Common myeloid progenitor, CD34-positive (primary cell): Measurements from ENCODE around the gene DCLK3.
A peak's percentile ranks its signal among the peaks of the same experiment; 100 is the strongest.

ENCODE experiments used
- CTCF ChIA-PET: fragments of 350-600 bp; sonication (Branson Sonifier 250); formaldehyde crosslinking; loops from one replicate; lab custom pipeline; 2021; ENCODE audit warnings: antibody characterized with exemption; lab: Charles Lee
- POLR2A ChIA-PET: fragments of 350-600 bp; sonication (Branson Sonifier 250); formaldehyde crosslinking; loops from one replicate; lab custom pipeline; 2021; ENCODE audit warnings: antibody characterized with exemption; lab: Charles Lee
- DNase-seq, 3 donors: peaks; one replicate each; pipeline versions ENCODE4 v3.0.0 to v3.0.0-alpha.2; 2013
- H3K27ac ChIP-seq, 2 experiments: 1 replicate in 1 of 2; 2 replicates in 1 of 2; pipeline ENCODE4 v1.7.0; 2013; ENCODE audit warnings: inconsistent platforms in 2 of 2, low read length in 2 of 2, mild to moderate bottlenecking in 2 of 2, low read depth in 1 of 2, moderate library complexity in 1 of 2; ENCODE audit not compliant: severe bottlenecking in 2 of 2, insufficient read depth in 1 of 2, poor library complexity in 1 of 2
- H3K27me3 ChIP-seq, 5 experiments: replicated peaks in 2 of 5; 1 replicate in 3 of 5; 2 replicates in 2 of 5; pipeline versions ENCODE4 v1.6.1 to v1.7.0; 2013; ENCODE audit warnings: low read length in 4 of 5, mild to moderate bottlenecking in 2 of 5, moderate library complexity in 2 of 5, inconsistent platforms in 1 of 5; ENCODE audit not compliant: insufficient read depth in 5 of 5, control insufficient read depth in 4 of 5
- H3K36me3 ChIP-seq, 4 experiments: 1 replicate in 2 of 4; 2 replicates in 2 of 4; pipeline versions ENCODE4 v1.6.1 to v1.7.0; 2013; ENCODE audit warnings: low read length in 3 of 4, control low read depth in 1 of 4, mild to moderate bottlenecking in 1 of 4; ENCODE audit not compliant: control insufficient read depth in 4 of 4, insufficient read depth in 4 of 4
- H3K4me1 ChIP-seq, 4 experiments: 1 replicate in 3 of 4; 2 replicates in 1 of 4; pipeline versions ENCODE4 v1.6.1 to v1.7.1; 2013; ENCODE audit warnings: low read length in 3 of 4, mild to moderate bottlenecking in 3 of 4, control low read depth in 1 of 4, inconsistent platforms in 1 of 4, moderate library complexity in 1 of 4; ENCODE audit not compliant: control insufficient read depth in 4 of 4, insufficient read depth in 4 of 4; ENCODE audit errors: control extremely low read depth in 1 of 4
- H3K4me3 ChIP-seq, 7 experiments: 1 replicate in 4 of 7; 2 replicates in 3 of 7; pipeline versions ENCODE4 v1.5.1 to v1.7.0; 2013; ENCODE audit warnings: mild to moderate bottlenecking in 7 of 7, low read length in 6 of 7, moderate library complexity in 6 of 7, inconsistent platforms in 2 of 7, low read depth in 2 of 7, control low read depth in 1 of 7; ENCODE audit not compliant: insufficient read depth in 4 of 7, control insufficient read depth in 1 of 7; ENCODE audit errors: extremely low read depth in 1 of 7
- H3K9me3 ChIP-seq, 5 experiments: 1 replicate in 4 of 5; 2 replicates in 1 of 5; pipeline versions ENCODE4 v1.6.1 to v1.7.1; 2013; ENCODE audit warnings: low read length in 4 of 5, mild to moderate bottlenecking in 2 of 5, inconsistent platforms in 1 of 5, low read depth in 1 of 5, moderate library complexity in 1 of 5; ENCODE audit not compliant: control insufficient read depth in 4 of 5, insufficient read depth in 2 of 5; ENCODE audit errors: control extremely low read depth in 1 of 5
- WGBS: methylation state at CpG from one replicate; pipeline ENCODE4 v1.1.5; 2013; ENCODE audit not compliant: insufficient coverage; 5-methylcytosine and 5-hydroxymethylcytosine counted together

The DCLK3 gene

GRCh38 chr3:36713904-36714303 lies 50.4 kb downstream of the DCLK3 start:
- POLR2A ChIA-PET, result no interaction called here
- 100% methylated on average over 2 of the region's 4 CpGs for WGBS

DNA sequence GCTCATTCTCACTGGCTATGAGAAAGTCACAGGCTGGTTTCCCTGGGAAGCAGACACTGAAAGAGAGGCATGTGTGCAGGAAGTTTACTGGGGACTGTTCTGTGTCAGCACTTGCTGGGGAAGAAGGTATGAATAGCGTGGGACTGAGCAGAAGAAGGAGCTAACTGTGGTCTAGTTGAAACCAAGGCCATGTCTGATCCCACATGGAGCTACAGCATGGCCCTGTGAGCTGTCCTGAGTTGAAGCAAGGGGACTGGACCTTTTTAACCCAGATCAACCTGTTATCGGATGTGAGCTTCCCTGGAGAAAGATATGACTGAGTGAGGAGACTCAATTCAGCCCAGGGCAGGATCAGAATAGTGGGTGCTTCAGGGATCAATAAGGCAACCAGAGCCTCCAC lies 53.7 kb downstream of the DCLK3 start:
- Histone ChIP-seq H3K36me3 (no peaks in the 10 kb centered on the region), H3K27ac (no peak overlapping the region), H3K9me3 (no peaks in the 10 kb centered on the region), H3K4me1 (peaks cover 0 to 9% (median 2%) of the 10 kb centered on the region in 4 experiments), H3K27me3 (no peaks in the 10 kb centered on the region), H3K4me3 (no peak overlapping the region)
- POLR2A ChIA-PET, result no interaction called here
- CTCF ChIA-PET, result interaction anchor here (0.8 to 1.4 kb wide), 2 partner anchors 301 to 745 kb away, joined by 3 to 4 read pairs; no protein-coding TSS in a partner anchor
- DNase-seq, result no peak
- 50% methylated on average over 2 of the region's 2 CpGs for WGBS

More at GRCh38 chr3:36713904-36714303, 50.4 kb downstream of the DCLK3 start:
- no peak for DNase-seq
- CTCF ChIA-PET, result no interaction called here
- H3K27me3 ChIP-seq, result peaks cover 0 to 3% (median 0%) of the 10 kb centered on the region in 5 experiments
- H3K36me3 ChIP-seq, result no peaks in the 10 kb centered on the region
- H3K4me3 ChIP-seq, result no peak overlapping the region
- no peak overlapping the region for H3K27ac ChIP-seq
- H3K9me3 ChIP-seq, result no peaks in the 10 kb centered on the region
- no peaks in the 10 kb centered on the region for H3K4me1 ChIP-seq

GRCh38 chr3:36709826-36710365 lies 54.5 kb downstream of the DCLK3 start:
- no peaks in the 10 kb centered on the region for H3K36me3 ChIP-seq
- CTCF ChIA-PET, result interaction anchor here (1.4 kb wide), 1 partner anchor 744 kb away, joined by 4 read pairs; no protein-coding TSS in a partner anchor
- DNase-seq, result no peak
- POLR2A ChIA-PET, result no interaction called here
- H3K9me3 ChIP-seq, result no peaks in the 10 kb centered on the region
- no peak overlapping the region for H3K27ac ChIP-seq
- H3K4me3 ChIP-seq, result no peak overlapping the region
- H3K27me3 ChIP-seq, result no peaks in the 10 kb centered on the region
- WGBS, result 89% methylated on average over 6 of the region's 6 CpGs
- H3K4me1 ChIP-seq, result peaks cover 0 to 9% (median 2%) of the 10 kb centered on the region in 4 experiments

- H3K4me3 ChIP-seq, result no peak overlapping the region
- peaks cover 0 to 9% (median 2%) of the 10 kb centered on the region in 4 experiments for H3K4me1 ChIP-seq
- 100% methylated on average over 4 of the region's 4 CpGs for WGBS
- no peaks in the 10 kb centered on the region for H3K9me3 ChIP-seq
- no peak for DNase-seq
- ChIA-PET CTCF (interaction anchor here (1.4 kb wide), 1 partner anchor 743 kb away, joined by 4 read pairs; no protein-coding TSS in a partner anchor), POLR2A (no interaction called here)
- H3K36me3 ChIP-seq, result no peaks in the 10 kb centered on the region
- H3K27ac ChIP-seq, result no peak overlapping the region
- H3K27me3 ChIP-seq, result no peaks in the 10 kb centered on the region
These were observed 55.1 kb downstream of the DCLK3 start for GRCh38 chr3:36709281-36709680.

DNA sequence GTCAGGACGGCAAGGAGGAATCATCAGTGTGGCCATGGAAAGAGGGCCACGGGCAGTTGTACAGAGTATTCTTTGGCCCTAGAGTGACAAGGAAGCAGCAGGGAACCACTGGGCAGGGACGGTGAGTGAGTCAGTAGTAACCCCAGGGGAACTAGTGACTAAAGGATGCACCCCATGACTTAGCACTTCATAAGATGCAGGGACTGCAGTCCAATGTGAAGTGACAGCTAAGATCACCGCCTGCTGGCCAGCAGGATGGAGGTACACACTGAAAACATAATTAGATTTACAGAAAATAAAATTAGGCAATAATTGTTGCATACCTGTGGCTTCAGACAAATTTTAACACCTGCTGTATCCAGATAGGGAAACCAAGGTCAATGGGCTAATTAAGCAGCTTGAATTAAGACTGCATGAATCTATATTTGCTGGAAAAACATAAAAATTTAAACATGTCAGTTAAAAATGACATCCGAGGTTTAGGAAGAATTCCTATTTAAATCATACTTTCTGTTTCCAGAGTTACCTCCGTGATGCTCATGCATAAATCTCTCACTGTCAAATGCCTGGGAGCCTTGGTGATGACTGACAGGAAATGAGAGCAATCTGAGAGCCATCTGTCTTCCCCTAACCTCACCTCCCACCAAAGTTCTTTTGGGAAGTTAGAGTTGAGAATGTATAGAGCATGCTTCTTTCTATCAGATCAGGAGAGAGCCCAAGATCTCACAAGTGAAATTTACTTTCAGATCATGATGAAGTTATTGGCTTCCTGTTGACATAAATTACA lies 56.5 kb downstream of the DCLK3 start:
- ChIA-PET POLR2A (no interaction called here), CTCF (interaction anchor here (1.2 kb wide), 1 partner anchor 11 kb away, joined by 3 read pairs; no protein-coding TSS in a partner anchor)
- Histone ChIP-seq H3K36me3 (no peaks in the 10 kb centered on the region), H3K4me1 (peaks cover 0 to 9% (median 2%) of the 10 kb centered on the region in 4 experiments), H3K4me3 (no peak overlapping the region), H3K27me3 (no peaks in the 10 kb centered on the region), H3K9me3 (no peaks in the 10 kb centered on the region), H3K27ac (no peak overlapping the region)
- 48% methylated on average over 3 of the region's 6 CpGs for WGBS
- peak; percentile 57 to 87 (median 87) for DNase-seq

DNA sequence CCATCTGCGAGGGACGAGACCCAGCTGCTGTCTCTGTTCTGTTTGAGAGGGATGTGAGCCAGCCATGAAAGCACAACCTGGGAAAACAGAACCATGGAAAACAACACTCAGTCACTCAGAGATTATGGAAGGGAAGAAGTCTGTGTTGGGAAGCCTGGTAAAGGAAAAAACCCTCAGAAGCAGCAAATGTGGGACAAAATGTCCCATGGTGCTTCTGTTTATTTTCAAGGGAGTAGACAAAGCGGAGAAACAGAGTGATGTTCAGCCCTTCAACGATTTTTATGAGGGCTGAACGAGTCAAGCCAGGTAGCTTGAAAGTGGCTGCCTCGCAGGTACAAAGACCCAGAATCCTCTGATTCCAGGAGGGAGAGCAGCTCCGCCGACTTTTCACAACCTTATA lies 59.3 kb downstream of the DCLK3 start:
- Histone ChIP-seq H3K27ac (no peak overlapping the region), H3K4me3 (no peak overlapping the region), H3K4me1 (peaks cover 0 to 9% (median 2%) of the 10 kb centered on the region in 4 experiments), H3K36me3 (no peaks in the 10 kb centered on the region), H3K27me3 (no peaks in the 10 kb centered on the region), H3K9me3 (no peaks in the 10 kb centered on the region)
- ChIA-PET POLR2A (no interaction called here), CTCF (interaction anchor here (1.2 to 3.3 kb wide), 3 partner anchors 736 to 743 kb away, joined by 4 to 17 read pairs (median 6); no protein-coding TSS in a partner anchor)
- DNase-seq, result no peak
- 100% methylated on average over 6 of the region's 8 CpGs for WGBS

DNA sequence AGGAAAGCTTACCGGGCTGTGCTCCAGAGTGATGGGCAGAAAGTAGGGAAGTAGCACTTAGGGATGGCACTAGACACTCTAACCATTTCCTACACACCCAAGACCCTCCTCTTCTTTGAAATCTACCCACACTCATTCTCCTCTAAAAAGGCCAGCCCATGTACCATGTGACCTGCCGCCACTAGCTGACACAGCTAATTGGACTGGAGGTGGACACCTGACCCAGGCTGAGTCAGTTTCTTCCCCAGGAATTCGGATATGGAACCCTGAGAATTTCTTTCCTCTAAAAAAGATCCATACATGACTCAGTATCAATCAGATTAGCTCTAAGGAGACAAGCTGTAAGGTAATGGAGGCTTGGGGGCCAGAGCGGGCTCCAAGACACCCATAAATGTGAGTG lies 60.1 kb downstream of the DCLK3 start:
- H3K27ac ChIP-seq, result no peak overlapping the region
- H3K27me3 ChIP-seq, result no peaks in the 10 kb centered on the region
- POLR2A ChIA-PET, result no interaction called here
- CTCF ChIA-PET, result interaction anchor here (0.6 to 3.3 kb wide), 4 partner anchors 736 to 801 kb away, joined by 3 to 17 read pairs (median 4); no protein-coding TSS in a partner anchor
- no peaks in the 10 kb centered on the region for H3K9me3 ChIP-seq
- peaks cover 0 to 9% (median 2%) of the 10 kb centered on the region in 4 experiments for H3K4me1 ChIP-seq
- H3K4me3 ChIP-seq, result no peak overlapping the region
- no peak for DNase-seq
- 80% methylated on average over 3 of the region's 4 CpGs for WGBS
- no peaks in the 10 kb centered on the region for H3K36me3 ChIP-seq
